IMR-90 (cell line): ENCODE results near the gene WDR27. TPM values are rescaled to one million over a fixed set of nuclear protein-coding genes. Genes with fewer than 3 reads are reported as not detected.

Experiments
- ATAC-seq: fragments of 200-7000 bp; cut with Tn5 transposase; 2 replicates; pipeline ENCODE4 v1.9.1; 2020; ENCODE audit warnings: low read depth, mild to moderate bottlenecking, moderate library complexity
- BruUV-seq: library from RNA; stranded (reverse); fragments of 400-500 nt; replicated peaks from 2 replicates; lab custom pipeline; 2021; lab: Mats Ljungman, UMichigan
- CTCF ChIA-PET: fragments of 300-600 bp; formaldehyde crosslinking; extraction: SDS; loops from one replicate; lab custom pipeline; 2021; ENCODE audit warnings: antibody characterized with exemption; lab: Yijun Ruan, JAX
- POLR2A ChIA-PET: fragments of 300-600 bp; sonication (Branson Sonifier 250); formaldehyde crosslinking; loops from one replicate; lab custom pipeline; 2022; ENCODE audit warnings: antibody characterized with exemption; ENCODE audit not compliant: unreplicated experiment; lab: Charles Lee
- DNase-seq: peaks from one replicate; pipeline ENCODE4 v3.0.0; 2013
- H2AFZ ChIP-seq: replicated peaks from 2 replicates; pipeline ENCODE3; 2013; ENCODE audit warnings: low read length, mild to moderate bottlenecking; ENCODE audit not compliant: poor library complexity
- H2AK5ac ChIP-seq: 2 replicates; pipeline ENCODE4 v1.6.1; 2013; ENCODE audit warnings: low read depth, low read length, inconsistent platforms
- H2AK9ac ChIP-seq: replicated peaks from 2 replicates; pipeline ENCODE3; 2013; ENCODE audit warnings: mild to moderate bottlenecking, low read depth, low read length, moderate library complexity; ENCODE audit not compliant: poor library complexity
- H2BK120ac ChIP-seq: 2 replicates; pipeline ENCODE4 v1.6.1; 2013; ENCODE audit warnings: low read depth, low read length, inconsistent platforms
- H2BK15ac ChIP-seq: 3 replicates; pipeline ENCODE4 v1.6.1; 2013; ENCODE audit warnings: low read depth, low read length, inconsistent platforms
- H2BK20ac ChIP-seq: 2 replicates; pipeline ENCODE4 v1.6.1; 2013; ENCODE audit warnings: low read depth, mild to moderate bottlenecking, inconsistent platforms, low read length, moderate library complexity
- H2BK5ac ChIP-seq: 2 replicates; pipeline ENCODE4 v1.6.1; 2013; ENCODE audit warnings: mild to moderate bottlenecking, low read depth, low read length, inconsistent platforms; ENCODE audit not compliant: poor library complexity, severe bottlenecking
- H3K14ac ChIP-seq: replicated peaks from 2 replicates; pipeline ENCODE4 v1.6.1; 2013; ENCODE audit warnings: low read depth, low read length, inconsistent platforms
- H3K18ac ChIP-seq: 2 replicates; pipeline ENCODE4 v1.6.1; 2013; ENCODE audit warnings: low read depth, low read length, control low read depth
- H3K23ac ChIP-seq: 2 replicates; pipeline ENCODE4 v1.6.1; 2013; ENCODE audit warnings: low read depth, low read length, inconsistent platforms
- H3K27ac ChIP-seq: 2 replicates; pipeline ENCODE4 v1.5.1; 2013; ENCODE audit warnings: mild to moderate bottlenecking, control low read depth, low read length; ENCODE audit not compliant: insufficient read depth
- H3K27me3 ChIP-seq: 2 replicates; pipeline ENCODE4 v1.6.1; 2013; ENCODE audit warnings: low read length; ENCODE audit not compliant: control insufficient read depth, insufficient read depth
- H3K36me3 ChIP-seq: 2 replicates; pipeline ENCODE4 v1.6.1; 2013; ENCODE audit warnings: low read length, mixed read lengths; ENCODE audit not compliant: control insufficient read depth, insufficient read depth
- H3K4ac ChIP-seq: 2 replicates; pipeline ENCODE4 v1.6.1; 2013; ENCODE audit warnings: low read depth, low read length, inconsistent platforms
- H3K4me1 ChIP-seq: 2 replicates; pipeline ENCODE4 v1.6.1; 2013; ENCODE audit warnings: low read length, mixed read lengths; ENCODE audit not compliant: control insufficient read depth, insufficient read depth
- H3K4me2 ChIP-seq: 2 replicates; pipeline ENCODE4 v1.6.1; 2013; ENCODE audit warnings: low read depth, mild to moderate bottlenecking, control low read depth, low read length, moderate library complexity
- H3K4me3 ChIP-seq: 2 replicates; pipeline ENCODE4 v1.5.1; 2013; ENCODE audit warnings: low read depth, mild to moderate bottlenecking, control low read depth, low read length, moderate library complexity; ENCODE audit not compliant: insufficient read depth
- H3K56ac ChIP-seq: 2 replicates; pipeline ENCODE4 v1.6.1; 2013; ENCODE audit warnings: low read length, inconsistent platforms; ENCODE audit not compliant: insufficient read depth; ENCODE audit errors: extremely low read depth
- H3K79me1 ChIP-seq, 2 experiments: 2 replicates each; pipeline ENCODE4 v1.6.1; 2013; ENCODE audit warnings: low read length in 2 of 2, inconsistent platforms in 1 of 2, low read depth in 1 of 2
- H3K9ac ChIP-seq: 2 replicates; pipeline ENCODE4 v1.6.1; 2013; ENCODE audit warnings: low read depth, low read length, control low read depth
- H3K9me1 ChIP-seq: 2 replicates; pipeline ENCODE4 v1.6.1; 2013; ENCODE audit warnings: low read length, inconsistent platforms; ENCODE audit not compliant: insufficient read depth
- H3K9me3 ChIP-seq: 2 replicates; pipeline ENCODE4 v1.6.1; 2013; ENCODE audit warnings: low read length; ENCODE audit not compliant: control insufficient read depth, insufficient read depth
- H4K20me1 ChIP-seq: 2 replicates; pipeline ENCODE4 v1.6.1; 2013; ENCODE audit warnings: low read length, inconsistent platforms; ENCODE audit not compliant: insufficient read depth
- H4K5ac ChIP-seq: 2 replicates; pipeline ENCODE4 v1.6.1; 2013; ENCODE audit warnings: mild to moderate bottlenecking, low read depth, low read length, control low read depth
- H4K8ac ChIP-seq, 2 experiments: 2 replicates each; pipeline ENCODE4 v1.6.1; 2013; ENCODE audit warnings: low read depth in 2 of 2, low read length in 2 of 2, control low read depth in 1 of 2, inconsistent platforms in 1 of 2
- H4K91ac ChIP-seq: 2 replicates; pipeline ENCODE4 v1.6.1; 2013; ENCODE audit warnings: low read depth, low read length, inconsistent platforms; ENCODE audit not compliant: insufficient read depth
- BHLHE40 ChIP-seq: fragments of 150-350 bp; IDR thresholded peaks from 2 replicates; pipeline ENCODE4 v1.6.1; 2016; ENCODE audit warnings: mild to moderate bottlenecking, low read depth, low read length
- CEBPB ChIP-seq: IDR thresholded peaks from 2 replicates; pipeline ENCODE4 v1.6.1; 2012; ENCODE audit warnings: low read depth, low read length, improper control_type of control experiment
- CHD1 ChIP-seq: IDR thresholded peaks from 2 replicates; pipeline ENCODE4 v1.6.1; 2012; ENCODE audit warnings: low read depth, low read length, improper control_type of control experiment
- FOS ChIP-seq: fragments of 150-350 bp; IDR thresholded peaks from 2 replicates; pipeline ENCODE4 v1.6.1; 2016; ENCODE audit warnings: low read depth, low read length
- MAFK ChIP-seq: IDR thresholded peaks from 2 replicates; pipeline ENCODE4 v1.6.1; 2012; ENCODE audit warnings: low read depth, low read length, improper control_type of control experiment
- MAZ ChIP-seq: IDR thresholded peaks from 2 replicates; pipeline ENCODE4 v1.6.1; 2012; ENCODE audit warnings: low read depth, mild to moderate bottlenecking, low read length, improper control_type of control experiment, moderate library complexity, borderline replicate concordance
- NFE2L2 ChIP-seq: fragments of 150-350 bp; IDR thresholded peaks from 2 replicates; pipeline ENCODE4 v1.6.1; 2016; ENCODE audit warnings: low read depth, mild to moderate bottlenecking, low read length
- POLR2A ChIP-seq: IDR thresholded peaks from 2 replicates; pipeline ENCODE4 v1.6.1; 2012; ENCODE audit warnings: mild to moderate bottlenecking, low read depth, low read length
- RAD21 ChIP-seq: IDR thresholded peaks from 2 replicates; pipeline ENCODE4 v1.6.1; 2012; ENCODE audit warnings: low read length, improper control_type of control experiment
- RFX5 ChIP-seq: IDR thresholded peaks from 2 replicates; pipeline ENCODE4 v1.8.0; 2012; ENCODE audit warnings: low read depth, mild to moderate bottlenecking, low read length, moderate library complexity
- SMC3 ChIP-seq: fragments of 150-350 bp; IDR thresholded peaks from 2 replicates; pipeline ENCODE4 v1.6.1; 2016; ENCODE audit warnings: low read depth, mild to moderate bottlenecking, antibody characterized with exemption, low read length, moderate library complexity
- WGBS, 2 experiments: methylation state at CpG; one replicate each; pipeline versions ENCODE4 v1.1.5 to v1.1.7; 2013; ENCODE audit warnings: missing lambda C conversion rate in 2 of 2; ENCODE audit not compliant: insufficient read length in 1 of 2; ENCODE audit errors: extremely low coverage in 2 of 2; 5-methylcytosine and 5-hydroxymethylcytosine counted together
- dilution Hi-C: fragments of 300-500 bp; cut with HindIII; formaldehyde crosslinking; loops from one replicate; pipeline ENCODE4 v1.14.3; 2018; ENCODE audit warnings: low sequenced_read_pairs; ENCODE audit not compliant: unreplicated experiment
- in situ Hi-C: fragments of 300-500 bp; cut with MboI; formaldehyde crosslinking; loops from 3 replicates; pipeline ENCODE4 v1.14.3; 2019; ENCODE audit warnings: low sequenced_read_pairs, inconsistent platforms, mixed read lengths
- intact Hi-C: fragments of 100-400 bp; cut with micrococcal nuclease; formaldehyde crosslinking; loops from 2 replicates; pipeline ENCODE4 v1.10.0; 2022
- polyA plus RNA-seq, 3 experiments: library from polyadenylated mRNA; depleted of rRNA; stranded (reverse); fragments of >200 nt; gene quantifications; 2 replicates each; pipeline ENCODE4 v1.2.3, GENCODE V29; 2012; ENCODE audit warnings: low replicate concordance in 1 of 3
- total RNA-seq: library from RNA; depleted of rRNA; stranded (reverse); fragments of >200 nt; gene quantifications from 2 replicates; pipeline ENCODE4 v1.2.3, GENCODE V29; 2012
- TF ChIP-seq, protein P1 (sequence below): fragments of 150-350 bp; IDR thresholded peaks from 2 replicates; pipeline ENCODE4 v1.6.1; 2016; ENCODE audit warnings: low read depth, mild to moderate bottlenecking, low read length, moderate library complexity, borderline replicate concordance
- TF ChIP-seq, protein P2 (sequence below): fragments of 150-350 bp; IDR thresholded peaks from 2 replicates; pipeline ENCODE4 v1.6.1; 2017; ENCODE audit warnings: mild to moderate bottlenecking, antibody characterized with exemption, low read length, low read depth
- TF ChIP-seq, protein P3 (sequence below): conservative IDR thresholded peaks from 2 replicates; pipeline ENCODE4 v1.5.1; 2012; ENCODE audit warnings: mild to moderate bottlenecking, low read depth, low read length, improper control_type of control experiment

WDR27 gene
- total and polyA plus RNA-seq, 2 of the 4 experiments (the other 2 are of a cell fraction): 7.0 to 18.5 TPM

DNA sequence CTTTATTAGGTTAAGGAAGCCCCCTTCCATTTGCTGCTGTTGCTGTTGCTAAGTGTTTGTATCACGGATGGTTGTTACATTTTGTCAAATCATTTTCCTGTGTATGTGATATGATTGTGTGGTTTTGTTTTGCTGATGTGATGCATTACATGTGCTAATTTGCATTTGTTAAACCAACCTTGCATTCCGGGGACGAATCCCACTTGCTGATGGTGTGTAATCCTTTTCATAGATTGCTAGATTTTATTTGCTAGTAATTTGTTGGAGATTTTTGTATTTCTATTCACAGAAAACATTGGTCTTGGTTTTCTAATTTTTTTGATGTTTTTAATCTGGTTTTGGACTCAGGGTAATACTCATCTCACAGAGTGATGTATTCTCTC lies 167.8 kb downstream of the WDR27 start:
- no TSS peak for BruUV-seq
- in situ Hi-C loops: no loop called here

More for the DNA sequence above, 167.8 kb downstream of the WDR27 start:
- H4K5ac ChIP-seq: no peak overlapping the region
- H3K56ac ChIP-seq: no peak overlapping the region
- H3K9me3 ChIP-seq: peaks cover 9% of the 10 kb centered on the region; the same call in 1 of the 2 replicates
- no peak overlapping the region for H3K14ac ChIP-seq
- no peaks in the 10 kb centered on the region for H4K20me1 ChIP-seq
- TF ChIP-seq, protein P1, sequence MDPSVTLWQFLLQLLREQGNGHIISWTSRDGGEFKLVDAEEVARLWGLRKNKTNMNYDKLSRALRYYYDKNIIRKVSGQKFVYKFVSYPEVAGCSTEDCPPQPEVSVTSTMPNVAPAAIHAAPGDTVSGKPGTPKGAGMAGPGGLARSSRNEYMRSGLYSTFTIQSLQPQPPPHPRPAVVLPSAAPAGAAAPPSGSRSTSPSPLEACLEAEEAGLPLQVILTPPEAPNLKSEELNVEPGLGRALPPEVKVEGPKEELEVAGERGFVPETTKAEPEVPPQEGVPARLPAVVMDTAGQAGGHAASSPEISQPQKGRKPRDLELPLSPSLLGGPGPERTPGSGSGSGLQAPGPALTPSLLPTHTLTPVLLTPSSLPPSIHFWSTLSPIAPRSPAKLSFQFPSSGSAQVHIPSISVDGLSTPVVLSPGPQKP: no peak
- no peak for TF ChIP-seq BHLHE40
- no peak for TF ChIP-seq CHD1
- TF ChIP-seq NFE2L2: no peak
- TF ChIP-seq RAD21: no peak
- TF ChIP-seq CEBPB: no peak
- TF ChIP-seq FOS: no peak
- TF ChIP-seq SMC3: no peak
- TF ChIP-seq MAZ: no peak
- TF ChIP-seq MAFK: no peak
- TF ChIP-seq, protein P2, sequence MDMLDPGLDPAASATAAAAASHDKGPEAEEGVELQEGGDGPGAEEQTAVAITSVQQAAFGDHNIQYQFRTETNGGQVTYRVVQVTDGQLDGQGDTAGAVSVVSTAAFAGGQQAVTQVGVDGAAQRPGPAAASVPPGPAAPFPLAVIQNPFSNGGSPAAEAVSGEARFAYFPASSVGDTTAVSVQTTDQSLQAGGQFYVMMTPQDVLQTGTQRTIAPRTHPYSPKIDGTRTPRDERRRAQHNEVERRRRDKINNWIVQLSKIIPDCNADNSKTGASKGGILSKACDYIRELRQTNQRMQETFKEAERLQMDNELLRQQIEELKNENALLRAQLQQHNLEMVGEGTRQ: no peak
- no peak for TF ChIP-seq RFX5
- TF ChIP-seq, protein P3, sequence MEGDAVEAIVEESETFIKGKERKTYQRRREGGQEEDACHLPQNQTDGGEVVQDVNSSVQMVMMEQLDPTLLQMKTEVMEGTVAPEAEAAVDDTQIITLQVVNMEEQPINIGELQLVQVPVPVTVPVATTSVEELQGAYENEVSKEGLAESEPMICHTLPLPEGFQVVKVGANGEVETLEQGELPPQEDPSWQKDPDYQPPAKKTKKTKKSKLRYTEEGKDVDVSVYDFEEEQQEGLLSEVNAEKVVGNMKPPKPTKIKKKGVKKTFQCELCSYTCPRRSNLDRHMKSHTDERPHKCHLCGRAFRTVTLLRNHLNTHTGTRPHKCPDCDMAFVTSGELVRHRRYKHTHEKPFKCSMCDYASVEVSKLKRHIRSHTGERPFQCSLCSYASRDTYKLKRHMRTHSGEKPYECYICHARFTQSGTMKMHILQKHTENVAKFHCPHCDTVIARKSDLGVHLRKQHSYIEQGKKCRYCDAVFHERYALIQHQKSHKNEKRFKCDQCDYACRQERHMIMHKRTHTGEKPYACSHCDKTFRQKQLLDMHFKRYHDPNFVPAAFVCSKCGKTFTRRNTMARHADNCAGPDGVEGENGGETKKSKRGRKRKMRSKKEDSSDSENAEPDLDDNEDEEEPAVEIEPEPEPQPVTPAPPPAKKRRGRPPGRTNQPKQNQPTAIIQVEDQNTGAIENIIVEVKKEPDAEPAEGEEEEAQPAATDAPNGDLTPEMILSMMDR: no peak
- TF ChIP-seq POLR2A: no peak
- no peak overlapping the region for H3K23ac ChIP-seq
- H3K4me1 ChIP-seq: peaks cover 19% of the 10 kb centered on the region
- POLR2A ChIA-PET: no interaction called here
- H3K4ac ChIP-seq: no peak overlapping the region
- peaks cover 10% of the 10 kb centered on the region for H3K9me1 ChIP-seq
- no peak overlapping the region for H3K4me3 ChIP-seq
- dilution Hi-C loops: no loop called here
- no peak overlapping the region for H4K8ac ChIP-seq
- H2AFZ ChIP-seq: no peak overlapping the region
- ATAC-seq (no peak), DNase-seq (no peak)
- H3K27ac ChIP-seq: no peak overlapping the region
- H3K27me3 ChIP-seq: no peaks in the 10 kb centered on the region
- intact Hi-C loops: no loop called here
- no peak overlapping the region for H2BK5ac ChIP-seq
- H2BK15ac ChIP-seq: no peak overlapping the region
- H3K79me1 ChIP-seq: no peaks in the 10 kb centered on the region
- no peak overlapping the region for H4K91ac ChIP-seq
- H3K9ac ChIP-seq: no peak overlapping the region
- no peak overlapping the region for H3K4me2 ChIP-seq
- H2AK9ac ChIP-seq: no peak overlapping the region
- WGBS, 2 experiments: no CpG with 5 or more reads among the region's 3 CpGs
- H2BK20ac ChIP-seq: no peak overlapping the region
- CTCF ChIA-PET: no interaction called here
- no peak overlapping the region; the same call in 1 of the 2 replicates for H3K18ac ChIP-seq
- H2AK5ac ChIP-seq: no peak overlapping the region
- H3K36me3 ChIP-seq: no peaks in the 10 kb centered on the region
- H2BK120ac ChIP-seq: no peak overlapping the region
